NCI-H146 treated with DMSO at 0.1 percent for 48 hours (cell line): ENCODE results near the gene NXPH3.

Experiments
- DNase-seq: peaks from one replicate; lab custom pipeline; 2025; ENCODE audit not compliant: unreplicated experiment; lab: John Stamatoyannopoulos, UW

NXPH3 gene

DNA sequence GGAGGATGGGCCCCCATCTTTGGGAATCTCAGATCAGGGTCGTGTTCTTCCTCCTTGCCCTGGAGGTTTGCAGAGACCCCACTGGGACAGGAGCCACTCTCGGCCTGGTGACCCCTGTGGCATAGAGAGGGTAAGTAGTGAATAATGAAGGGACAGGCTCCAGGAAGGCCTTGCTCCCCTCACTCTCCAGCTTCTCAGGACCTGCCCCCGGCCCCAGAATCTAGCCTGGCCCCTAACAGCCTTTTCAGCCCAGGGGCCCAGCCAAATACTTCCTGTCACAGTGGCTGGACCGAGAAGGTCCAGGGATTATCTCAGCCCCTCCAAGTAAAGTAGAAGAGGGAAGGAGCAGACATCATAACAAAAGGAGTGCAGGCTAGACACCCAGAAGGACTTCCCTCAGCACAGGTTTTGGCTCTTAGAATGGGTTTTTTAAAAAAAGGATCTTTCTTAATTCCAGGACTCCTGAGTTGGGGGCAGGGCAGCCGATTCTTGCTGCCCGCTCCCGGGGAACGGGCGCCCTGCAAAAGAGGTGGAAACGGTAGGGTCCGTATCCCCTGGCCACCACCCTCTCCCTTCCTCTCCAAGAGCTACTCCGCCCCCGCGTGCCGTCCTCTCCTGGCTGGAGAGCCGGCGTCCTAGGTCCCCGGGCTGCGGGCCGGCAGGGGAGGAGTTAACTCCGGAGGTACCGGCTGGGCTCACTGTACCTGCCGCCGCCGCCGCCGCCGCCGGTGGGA is 559 bp upstream of the NXPH3 start:
- no peak for DNase-seq

DNA sequence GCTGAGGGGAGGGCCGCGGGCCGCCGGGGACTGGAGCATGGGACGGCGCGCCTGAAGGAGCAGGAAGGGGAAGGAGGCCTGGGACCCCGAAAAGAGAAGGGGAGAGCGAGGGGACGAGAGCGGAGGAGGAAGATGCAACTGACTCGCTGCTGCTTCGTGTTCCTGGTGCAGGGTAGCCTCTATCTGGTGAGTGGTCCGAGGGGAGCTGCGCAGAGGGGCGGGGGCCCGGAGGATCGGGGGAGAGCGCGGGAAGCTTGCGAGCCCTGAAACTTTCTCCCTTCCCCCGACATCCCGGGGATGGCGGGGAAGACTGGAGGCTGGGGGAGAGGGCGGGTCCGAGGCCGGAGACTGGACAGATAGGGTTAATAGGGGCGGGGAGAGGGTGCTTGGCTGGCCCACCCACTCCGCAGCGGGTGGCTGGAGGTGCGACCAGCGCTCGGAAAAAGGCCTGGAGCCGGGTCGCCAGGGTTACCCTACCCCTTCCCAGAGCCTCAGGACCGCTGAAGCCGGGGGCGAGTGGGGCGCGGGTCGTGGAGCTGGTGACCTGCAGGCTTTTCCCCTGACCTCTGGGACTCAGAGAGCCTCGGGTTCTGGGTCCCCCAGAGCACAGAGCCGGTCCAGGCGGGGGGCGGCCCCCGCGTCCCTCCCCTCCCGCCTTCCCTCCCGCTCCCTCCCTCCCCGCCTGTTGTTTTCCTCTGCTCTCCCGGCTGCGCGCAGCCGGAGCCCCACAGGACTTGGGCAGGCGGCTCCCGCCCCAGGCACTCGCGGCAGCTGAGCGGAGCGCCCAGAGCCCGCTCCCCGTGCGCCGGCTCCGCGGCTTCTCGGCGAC is 631 bp downstream of the NXPH3 start:
- DNase-seq = no peak

DNA sequence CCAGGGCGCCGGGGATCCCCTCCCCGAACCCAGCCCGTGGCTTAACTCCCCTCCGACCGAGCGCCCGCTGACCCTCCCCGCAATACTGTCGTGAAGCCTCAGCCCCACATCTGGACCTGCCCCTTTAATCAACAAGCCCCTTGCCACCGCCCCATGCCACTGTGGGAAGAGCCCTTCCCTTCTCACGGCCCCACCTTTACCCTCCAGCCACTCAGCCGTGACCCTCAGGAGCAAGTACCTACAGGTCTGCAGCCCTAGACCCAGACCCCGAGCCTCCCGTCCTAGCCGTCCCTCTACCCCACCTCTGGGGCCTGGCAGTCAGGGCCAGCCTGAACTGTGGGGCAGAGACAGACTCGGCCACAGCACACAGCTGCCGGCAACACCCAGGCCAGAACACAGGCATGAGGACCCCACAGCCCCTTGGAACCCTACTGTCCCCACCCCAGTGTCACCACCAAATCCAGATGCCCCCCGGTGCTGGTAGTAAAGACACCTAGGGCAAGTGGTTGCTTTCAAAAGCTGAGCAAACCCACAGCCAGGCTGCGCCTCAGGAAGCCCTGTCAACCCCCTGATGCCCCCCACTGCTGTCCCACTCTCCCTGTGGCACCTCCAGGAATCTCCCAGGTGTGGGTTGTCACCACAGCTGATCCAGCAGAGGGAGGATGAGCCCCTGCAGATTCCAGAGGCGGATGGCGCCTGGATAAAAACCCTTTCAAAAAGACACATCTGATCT is 1.4 kb downstream of the NXPH3 start:
- no peak for DNase-seq

DNA sequence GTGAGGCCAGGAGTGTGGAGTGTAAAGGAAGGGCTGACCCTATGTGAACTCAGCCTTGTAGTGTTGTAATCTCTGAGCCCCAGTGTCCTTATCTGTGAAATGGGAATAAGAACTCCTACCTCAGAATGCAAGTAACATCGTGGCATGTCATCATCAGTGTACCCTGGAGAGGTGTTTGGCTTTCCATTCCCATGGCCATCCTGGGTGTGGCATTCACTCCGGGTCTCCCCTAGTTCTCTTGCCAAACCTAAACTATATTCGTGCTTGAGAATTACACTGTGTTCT is 1.9 kb downstream of the NXPH3 start:
- DNase-seq = no peak

DNA sequence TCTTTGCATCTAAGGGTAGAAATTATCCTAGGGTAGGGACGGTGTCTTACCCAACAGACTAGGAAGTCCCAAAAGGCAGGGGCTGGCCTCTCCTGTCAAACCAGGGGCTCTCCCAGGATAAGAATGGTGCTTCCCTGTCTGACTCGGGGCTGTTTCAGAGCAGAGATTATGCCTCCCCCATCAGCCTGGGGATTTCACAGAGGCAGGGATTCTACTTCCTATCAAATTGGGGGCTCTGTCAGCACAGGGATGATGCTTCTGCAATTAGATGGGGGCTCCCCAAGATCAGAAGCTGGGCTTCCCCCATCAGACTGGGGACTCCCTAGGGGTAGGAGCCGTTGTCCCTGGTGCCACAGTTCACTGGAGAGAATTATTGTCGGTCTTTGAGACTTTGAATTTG is 2.3 kb downstream of the NXPH3 start:
- DNase-seq = no peak

DNA sequence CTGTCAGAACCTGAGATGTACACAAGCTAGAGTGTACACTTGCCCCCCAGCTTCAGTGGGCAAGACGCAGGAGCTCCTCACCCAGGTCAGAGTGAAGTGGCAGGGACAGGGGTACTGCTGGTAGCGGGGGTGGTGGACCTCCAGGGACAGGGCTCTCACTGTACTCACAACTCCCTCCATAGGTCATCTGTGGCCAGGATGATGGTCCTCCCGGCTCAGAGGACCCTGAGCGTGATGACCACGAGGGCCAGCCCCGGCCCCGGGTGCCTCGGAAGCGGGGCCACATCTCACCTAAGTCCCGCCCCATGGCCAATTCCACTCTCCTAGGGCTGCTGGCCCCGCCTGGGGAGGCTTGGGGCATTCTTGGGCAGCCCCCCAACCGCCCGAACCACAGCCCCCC is 2.7 kb downstream of the NXPH3 start:
- no peak for DNase-seq

DNA sequence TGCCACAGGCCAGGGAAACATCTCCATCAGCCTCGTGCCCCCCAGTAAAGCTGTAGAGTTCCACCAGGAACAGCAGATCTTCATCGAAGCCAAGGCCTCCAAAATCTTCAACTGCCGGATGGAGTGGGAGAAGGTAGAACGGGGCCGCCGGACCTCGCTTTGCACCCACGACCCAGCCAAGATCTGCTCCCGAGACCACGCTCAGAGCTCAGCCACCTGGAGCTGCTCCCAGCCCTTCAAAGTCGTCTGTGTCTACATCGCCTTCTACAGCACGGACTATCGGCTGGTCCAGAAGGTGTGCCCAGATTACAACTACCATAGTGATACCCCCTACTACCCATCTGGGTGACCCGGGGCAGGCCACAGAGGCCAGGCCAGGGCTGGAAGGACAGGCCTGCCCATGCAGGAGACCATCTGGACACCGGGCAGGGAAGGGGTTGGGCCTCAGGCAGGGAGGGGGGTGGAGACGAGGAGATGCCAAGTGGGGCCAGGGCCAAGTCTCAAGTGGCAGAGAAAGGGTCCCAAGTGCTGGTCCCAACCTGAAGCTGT is 3.4 kb downstream of the NXPH3 start:
- no peak for DNase-seq

DNA sequence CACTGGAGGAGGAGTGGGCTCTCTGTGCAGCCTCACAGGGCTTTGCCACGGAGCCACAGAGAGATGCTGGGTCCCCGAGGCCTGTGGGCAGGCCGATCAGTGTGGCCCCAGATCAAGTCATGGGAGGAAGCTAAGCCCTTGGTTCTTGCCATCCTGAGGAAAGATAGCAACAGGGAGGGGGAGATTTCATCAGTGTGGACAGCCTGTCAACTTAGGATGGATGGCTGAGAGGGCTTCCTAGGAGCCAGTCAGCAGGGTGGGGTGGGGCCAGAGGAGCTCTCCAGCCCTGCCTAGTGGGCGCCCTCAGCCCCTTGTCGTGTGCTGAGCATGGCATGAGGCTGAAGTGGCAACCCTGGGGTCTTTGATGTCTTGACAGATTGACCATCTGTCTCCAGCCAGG is 3.9 kb downstream of the NXPH3 start:
- no peak for DNase-seq

DNA sequence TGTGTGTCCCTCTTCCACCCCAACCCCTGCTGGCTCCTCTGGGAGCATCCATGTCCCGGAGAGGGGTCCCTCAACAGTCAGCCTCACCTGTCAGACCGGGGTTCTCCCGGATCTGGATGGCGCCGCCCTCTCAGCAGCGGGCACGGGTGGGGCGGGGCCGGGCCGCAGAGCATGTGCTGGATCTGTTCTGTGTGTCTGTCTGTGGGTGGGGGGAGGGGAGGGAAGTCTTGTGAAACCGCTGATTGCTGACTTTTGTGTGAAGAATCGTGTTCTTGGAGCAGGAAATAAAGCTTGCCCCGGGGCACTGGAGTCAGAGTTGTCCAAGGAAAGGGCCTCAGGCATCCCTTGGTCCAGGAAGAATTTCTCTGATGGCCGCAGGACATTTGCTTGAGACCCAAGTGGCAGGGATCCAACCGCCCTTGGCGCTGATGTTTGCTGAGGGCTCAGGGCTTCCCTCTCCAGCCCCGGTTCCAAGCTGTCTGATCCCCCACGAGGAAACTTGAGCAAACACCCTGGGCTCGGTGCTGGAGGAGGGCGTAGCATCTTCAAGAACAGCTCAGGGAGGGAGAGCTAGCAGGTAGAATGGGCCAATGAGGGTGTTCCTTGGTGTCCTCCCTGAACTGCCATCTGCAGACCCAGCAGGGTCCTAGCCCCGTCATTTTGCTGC is 4.5 kb downstream of the NXPH3 start:
- no peak for DNase-seq

DNA sequence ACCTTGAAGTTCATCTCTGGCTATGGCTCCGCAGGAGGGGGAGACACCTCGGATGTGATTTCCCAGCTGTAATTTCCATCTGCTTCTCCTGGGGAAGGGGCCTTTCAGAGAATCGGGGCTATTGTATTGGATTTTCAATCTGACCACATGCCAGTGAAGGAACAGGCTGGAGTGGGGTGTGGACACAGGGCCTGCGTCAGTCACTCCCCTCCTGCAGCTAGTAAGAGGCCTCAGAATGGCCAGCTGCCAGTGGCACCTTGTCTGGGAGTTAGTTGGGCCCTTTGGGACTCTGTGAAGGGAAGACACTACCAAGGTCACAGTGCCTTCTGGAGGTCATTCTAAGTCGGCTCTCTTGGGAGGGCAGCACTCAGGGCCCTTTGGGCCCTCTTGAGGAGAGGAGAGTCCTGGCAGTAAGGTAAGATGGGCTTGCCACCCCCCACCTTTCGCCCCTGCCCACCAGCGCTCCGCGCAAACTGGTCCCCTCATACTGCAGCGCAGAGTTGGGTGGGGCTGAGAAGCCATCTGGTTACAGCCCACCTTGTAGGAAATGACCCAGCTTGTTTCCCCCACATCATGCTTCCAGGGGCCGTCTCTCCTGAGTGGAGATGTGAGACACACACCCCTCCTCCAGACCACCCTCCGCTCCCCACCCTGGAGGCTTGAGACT is 5.4 kb downstream of the NXPH3 start:
- no peak for DNase-seq

DNA sequence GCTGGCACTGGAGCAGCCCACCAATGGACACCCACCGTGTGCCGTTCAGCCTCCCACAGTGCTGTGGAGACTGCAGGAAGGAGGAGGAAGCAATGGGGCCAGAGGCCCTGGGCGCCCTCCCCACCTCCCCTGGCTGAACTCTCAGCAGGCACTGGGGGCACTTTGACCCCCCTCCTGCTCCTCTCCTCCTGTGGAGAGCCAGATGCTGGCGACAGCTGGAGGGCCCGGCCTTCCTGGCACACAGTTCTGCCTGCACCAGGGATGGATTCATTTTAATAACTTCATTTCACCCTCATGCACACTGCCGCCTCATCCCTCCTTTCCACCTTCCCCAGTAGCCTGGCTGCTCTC is 6.0 kb downstream of the NXPH3 start:
- DNase-seq = no peak

DNA sequence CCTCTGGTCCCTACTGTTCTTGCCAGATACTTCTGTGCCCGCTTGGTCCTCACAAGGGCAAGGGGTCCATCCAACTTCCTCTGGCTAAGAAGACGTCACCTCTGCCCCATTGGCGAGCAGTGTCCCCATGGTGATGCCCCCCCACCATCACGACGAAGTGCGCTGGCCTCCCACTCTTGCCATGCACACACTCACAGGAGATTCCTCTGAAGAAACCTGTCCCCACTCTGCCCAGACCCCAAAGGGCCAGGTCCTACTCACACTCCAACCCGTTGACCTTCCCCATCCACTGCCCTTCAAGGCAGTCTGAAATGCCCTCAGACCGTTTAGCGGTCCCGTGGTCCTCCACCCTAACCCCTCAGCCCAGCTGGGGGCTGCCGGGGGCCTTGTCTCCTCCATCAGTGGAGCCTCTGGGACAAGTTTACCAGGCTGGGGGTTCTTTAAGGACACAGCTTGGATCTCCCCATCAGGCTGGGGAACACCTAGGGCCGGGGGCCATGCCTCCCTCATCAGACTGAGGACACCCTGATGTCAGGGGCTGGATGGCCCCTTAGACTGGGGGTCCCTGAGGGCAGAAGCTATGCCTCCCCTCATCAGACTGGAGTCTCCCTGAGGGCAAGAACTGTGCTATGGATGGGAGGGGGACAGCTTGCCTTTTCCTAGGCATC is 6.5 kb downstream of the NXPH3 start:
- DNase-seq = no peak

DNA sequence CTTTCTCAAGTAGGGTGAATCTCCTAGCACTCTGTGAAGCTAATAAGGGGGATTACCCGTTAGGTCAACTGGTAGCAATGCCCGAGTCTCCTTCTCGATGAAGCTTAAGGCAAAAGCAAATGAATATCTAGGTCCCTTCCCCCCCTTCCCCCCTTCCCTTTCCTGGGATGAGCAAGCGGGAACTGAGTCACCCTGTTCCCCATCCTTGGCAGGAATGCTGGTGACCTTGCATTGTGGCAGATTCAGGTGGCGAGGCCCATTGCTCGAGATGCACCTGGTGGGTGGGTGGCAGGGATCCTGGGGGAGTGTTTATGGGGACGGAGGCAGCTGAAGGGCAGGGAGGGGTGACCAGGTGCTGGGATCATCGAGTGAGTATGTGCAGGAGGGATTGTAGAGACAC is 7.1 kb downstream of the NXPH3 start:
- no peak for DNase-seq

DNA sequence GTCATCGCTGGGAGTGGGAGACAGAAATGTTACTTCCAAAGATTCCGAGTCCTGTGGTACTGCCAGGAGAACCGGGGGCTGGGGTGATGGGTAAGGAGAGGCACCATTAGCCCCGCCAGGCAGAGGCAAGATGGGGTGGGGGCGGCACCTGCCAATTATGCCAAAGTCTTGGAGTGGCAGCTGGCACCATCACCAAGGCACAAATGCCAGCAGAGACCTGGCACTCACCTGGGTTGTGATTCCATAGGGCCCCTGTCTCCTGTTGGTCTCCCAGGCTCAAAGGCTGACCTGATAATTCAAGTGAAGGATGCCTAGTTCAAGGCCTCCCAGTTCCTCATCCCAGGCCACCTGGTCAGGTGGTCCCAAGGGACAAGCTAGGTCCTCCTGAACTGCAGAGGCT is 7.6 kb downstream of the NXPH3 start:
- DNase-seq = no peak

DNA sequence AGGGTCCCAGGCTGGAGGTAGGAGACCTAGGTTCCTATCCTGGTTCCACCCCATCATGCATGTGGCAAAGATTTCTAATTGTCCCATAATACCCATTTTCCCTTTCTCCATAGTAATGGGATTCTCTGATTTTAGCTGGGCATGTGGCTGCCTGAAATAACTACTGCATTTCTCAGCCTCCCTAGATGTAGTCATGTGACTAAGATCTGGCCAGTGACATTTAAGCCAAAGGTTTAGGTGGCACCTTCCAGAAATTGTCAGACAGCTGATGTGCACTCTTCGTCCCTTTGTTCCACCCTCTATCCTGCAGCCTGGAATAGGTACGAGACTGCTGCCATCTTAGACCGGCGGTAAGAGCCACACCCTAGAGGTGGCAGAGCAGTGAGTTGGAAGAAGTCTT is 8.2 kb downstream of the NXPH3 start:
- no peak for DNase-seq

DNA sequence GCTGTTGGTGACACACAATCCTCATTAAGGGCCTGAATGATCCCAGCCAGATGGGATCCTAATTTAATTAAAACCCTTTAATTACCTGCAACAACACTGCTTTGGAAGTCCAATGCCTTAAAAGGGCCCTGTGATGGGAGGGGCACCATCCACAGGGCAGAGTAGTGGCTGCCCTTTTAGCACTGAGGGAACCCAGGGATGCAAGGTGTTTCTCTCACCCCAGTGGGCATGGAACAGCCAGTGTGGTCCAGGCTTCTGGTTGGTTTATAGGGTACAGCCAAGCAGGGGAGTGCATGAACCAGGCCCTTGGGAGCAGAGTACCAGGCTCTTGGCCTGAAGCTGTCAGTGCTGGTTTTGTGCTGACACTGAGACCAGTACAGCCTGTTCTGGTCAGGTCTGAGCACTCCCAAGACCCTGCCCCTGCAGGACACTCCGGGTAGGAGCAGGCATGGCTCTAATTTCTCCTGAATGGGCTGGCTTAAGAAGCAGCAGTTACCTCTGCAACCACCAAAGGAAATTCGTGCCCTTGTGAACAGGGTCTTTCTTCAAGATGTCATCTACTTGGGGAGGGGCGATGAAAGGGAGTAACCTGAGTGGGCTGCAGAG is 9.9 kb downstream of the NXPH3 start:
- DNase-seq = no peak

DNA sequence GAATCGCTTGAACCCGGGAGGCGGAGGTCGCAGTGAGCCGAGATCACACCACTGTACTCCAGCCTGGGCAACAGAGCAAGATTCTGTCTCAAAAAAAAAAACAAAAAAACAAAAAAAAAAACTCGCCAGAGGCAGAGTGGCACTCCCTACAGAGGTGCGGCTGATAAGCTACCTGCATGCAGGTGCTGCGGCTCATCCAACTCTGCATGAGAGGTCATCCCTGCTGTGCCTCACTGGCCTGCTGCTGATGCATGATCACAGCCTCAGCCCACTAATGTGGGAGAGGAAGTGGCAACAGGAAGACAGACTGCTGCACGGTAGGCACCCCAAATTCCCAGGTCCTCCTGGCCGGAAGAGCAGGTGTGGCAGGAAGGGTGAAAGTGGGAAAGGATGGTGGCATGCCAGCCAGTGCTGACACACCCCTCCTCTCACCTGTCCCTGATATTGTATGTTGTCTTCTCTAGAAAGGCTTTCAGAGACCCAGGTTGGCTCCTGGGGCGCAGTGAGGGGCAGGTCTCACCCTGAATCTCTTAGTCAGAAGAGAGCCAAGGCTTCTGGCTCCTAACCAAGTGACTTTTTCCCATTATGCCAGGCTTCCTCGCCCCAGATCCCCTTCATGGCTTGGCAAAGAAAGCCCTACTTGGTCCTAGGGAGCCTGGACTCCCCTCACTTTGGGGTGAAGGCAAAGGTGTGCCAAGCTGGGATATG is 11.8 kb downstream of the NXPH3 start:
- DNase-seq = no peak

DNA sequence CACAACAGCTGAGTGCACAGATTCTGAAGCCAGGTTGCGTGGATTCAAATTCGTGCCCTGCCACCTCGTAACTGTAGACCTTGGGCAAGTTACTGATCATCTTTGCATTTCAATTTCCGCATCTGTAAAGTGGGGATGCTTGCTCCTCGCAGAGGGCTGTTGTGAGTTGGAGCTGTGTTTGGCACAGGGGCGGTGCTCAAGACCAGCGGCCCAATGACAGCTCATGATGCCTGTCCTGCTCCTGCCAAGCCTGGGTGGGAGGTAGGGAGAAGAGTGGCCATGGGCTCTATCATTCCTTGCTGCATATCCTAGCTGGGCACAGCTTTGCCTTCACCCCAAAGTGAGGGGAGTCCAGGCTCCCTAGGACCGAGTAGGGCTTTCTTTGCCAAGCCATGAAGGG is 12.6 kb downstream of the NXPH3 start:
- no peak for DNase-seq
